H1 (cell line): ENCODE data around the gene SLC12A4. TPM values are rescaled to one million over a fixed set of nuclear protein-coding genes. Genes with fewer than 3 reads are reported as not detected.

Experiments used
- CTCF ChIA-PET: fragments of 300-600 bp; sonication (Branson Sonifier 250); formaldehyde crosslinking; loops from one replicate; lab custom pipeline; 2021; ENCODE audit not compliant: partially characterized antibody; lab: Charles Lee
- POLR2A ChIA-PET: fragments of 300-600 bp; sonication (Branson Sonifier 250); formaldehyde crosslinking; loops from one replicate; lab custom pipeline; 2021; ENCODE audit warnings: inconsistent platforms; ENCODE audit not compliant: partially characterized antibody; lab: Charles Lee
- DNase-seq, 2 experiments: peaks; one replicate each; pipeline versions ENCODE4 v3.0.0 to v3.0.0-alpha.2; 2010 to 2022; ENCODE audit warnings: low spot score in 2 of 2, low read depth in 1 of 2, mixed read lengths in 1 of 2
- FAIRE-seq: peaks from 2 replicates; lab custom pipeline; 2011; peaks lifted over from hg19 to GRCh38; lab: Jason Lieb, UNC
- H2AFZ ChIP-seq: 2 replicates; pipeline ENCODE4 v1.8.1; 2012; ENCODE audit warnings: low read length, inconsistent platforms
- H2AK5ac ChIP-seq: 2 replicates; pipeline ENCODE4 v1.6.1; 2013; ENCODE audit warnings: low read depth, low read length
- H2BK120ac ChIP-seq: replicated peaks from 2 replicates; pipeline ENCODE3; 2013; ENCODE audit warnings: low read depth, low read length, inconsistent platforms
- H2BK12ac ChIP-seq: 2 replicates; pipeline ENCODE4 v1.6.1; 2013; ENCODE audit warnings: low read depth, low read length
- H2BK15ac ChIP-seq: 2 replicates; pipeline ENCODE4 v1.6.1; 2013; ENCODE audit warnings: low read length
- H2BK20ac ChIP-seq: 2 replicates; pipeline ENCODE4 v1.6.1; 2013; ENCODE audit warnings: low read length
- H2BK5ac ChIP-seq: 2 replicates; pipeline ENCODE4 v1.6.1; 2013; ENCODE audit warnings: low read depth, low read length
- H3K14ac ChIP-seq: 2 replicates; pipeline ENCODE4 v1.6.1; 2013; ENCODE audit warnings: inconsistent platforms; ENCODE audit not compliant: insufficient read length
- H3K18ac ChIP-seq: 2 replicates; pipeline ENCODE4 v1.6.1; 2013; ENCODE audit warnings: low read length; ENCODE audit errors: extremely low read depth
- H3K23ac ChIP-seq: 2 replicates; pipeline ENCODE4 v1.6.1; 2013; ENCODE audit warnings: inconsistent platforms; ENCODE audit not compliant: insufficient read length
- H3K23me2 ChIP-seq: 2 replicates; pipeline ENCODE4 v1.6.1; 2013; ENCODE audit warnings: low read depth, low read length
- H3K27ac ChIP-seq: 2 replicates; pipeline ENCODE4 v1.6.1; 2011; ENCODE audit warnings: low read depth, low read length, inconsistent platforms
- H3K27me3 ChIP-seq, 4 experiments: replicated peaks in 1 of 4; 1 replicate in 1 of 4; 2 replicates in 3 of 4; pipeline versions ENCODE4 v1.6.1 to v1.8.1; 2011 to 2013; ENCODE audit warnings: low read length in 3 of 4, mild to moderate bottlenecking in 3 of 4, inconsistent platforms in 2 of 4, mixed read lengths in 2 of 4, moderate library complexity in 1 of 4; ENCODE audit not compliant: control insufficient read depth in 3 of 4, insufficient read depth in 3 of 4; ENCODE audit errors: extremely low read depth in 1 of 4
- H3K36me3 ChIP-seq, 4 experiments: 2 replicates each; pipeline versions ENCODE4 v1.6.1 to v1.8.1; 2011 to 2013; ENCODE audit warnings: mild to moderate bottlenecking in 4 of 4, low read length in 3 of 4, moderate library complexity in 2 of 4, control low read depth in 1 of 4, inconsistent platforms in 1 of 4; ENCODE audit not compliant: insufficient read depth in 4 of 4, control insufficient read depth in 2 of 4
- H3K4ac ChIP-seq: replicated peaks from 2 replicates; pipeline ENCODE3; 2013; ENCODE audit warnings: low read length, low read depth, mixed read lengths, inconsistent platforms; ENCODE audit not compliant: insufficient read length
- H3K4me1 ChIP-seq, 4 experiments: replicated peaks in 1 of 4; 1 replicate in 1 of 4; 2 replicates in 3 of 4; pipeline versions ENCODE4 v1.6.1 to v1.8.1; 2011 to 2013; ENCODE audit warnings: low read length in 3 of 4, inconsistent platforms in 2 of 4, mixed read lengths in 1 of 4; ENCODE audit not compliant: insufficient read depth in 4 of 4, control insufficient read depth in 3 of 4
- H3K4me2 ChIP-seq, 2 experiments: 2 replicates each; pipeline versions ENCODE4 v1.6.1 to v1.8.1; 2011 to 2013; ENCODE audit warnings: low read depth in 2 of 2, low read length in 2 of 2, control low read depth in 1 of 2, inconsistent platforms in 1 of 2, mild to moderate bottlenecking in 1 of 2; ENCODE audit not compliant: insufficient read depth in 1 of 2
- H3K4me3 ChIP-seq, 4 experiments: fragments of 200-600, 300-600 bp in 1 of 4; sonication (generic), shearing (Covaris generic), sonication (Bioruptor Twin) in 1 of 4; 2 replicates each; pipeline versions ENCODE4 v1.5.1 to v1.8.1; 2011 to 2016; ENCODE audit warnings: low read length in 4 of 4, low read depth in 3 of 4, control low read depth in 2 of 4, inconsistent platforms in 2 of 4, mild to moderate bottlenecking in 2 of 4, mixed read lengths in 1 of 4, moderate library complexity in 1 of 4; ENCODE audit not compliant: insufficient read depth in 2 of 4; ENCODE audit errors: extremely low read depth in 1 of 4
- H3K56ac ChIP-seq: replicated peaks from 2 replicates; pipeline ENCODE3; 2013; ENCODE audit warnings: low read depth, mild to moderate bottlenecking, mixed read lengths, low read length, inconsistent platforms; ENCODE audit not compliant: insufficient read length
- H3K79me1 ChIP-seq: 2 replicates; pipeline ENCODE4 v1.6.1; 2013; ENCODE audit warnings: low read depth, low read length, control low read depth
- H3K79me2 ChIP-seq, 2 experiments: 2 replicates each; pipeline versions ENCODE4 v1.6.1 to v1.8.1; 2012 to 2013; ENCODE audit warnings: low read length in 2 of 2, mild to moderate bottlenecking in 2 of 2, inconsistent platforms in 1 of 2; ENCODE audit not compliant: insufficient read depth in 2 of 2, control insufficient read depth in 1 of 2
- H3K9ac ChIP-seq, 4 experiments: replicated peaks in 1 of 4; 1 replicate in 1 of 4; 2 replicates in 3 of 4; pipeline versions ENCODE4 v1.6.1 to v1.8.1; 2011 to 2013; ENCODE audit warnings: low read depth in 3 of 4, low read length in 3 of 4, control low read depth in 2 of 4, mild to moderate bottlenecking in 2 of 4, moderate library complexity in 2 of 4, inconsistent platforms in 1 of 4; ENCODE audit errors: extremely low read depth in 1 of 4
- H3K9me3 ChIP-seq, 2 experiments: 2 replicates each; pipeline versions ENCODE4 v1.6.1 to v1.8.1; 2012 to 2013; ENCODE audit warnings: mild to moderate bottlenecking in 2 of 2, moderate library complexity in 2 of 2, control low read depth in 1 of 2, inconsistent platforms in 1 of 2, low read depth in 1 of 2, low read length in 1 of 2, mixed read lengths in 1 of 2; ENCODE audit not compliant: insufficient read depth in 2 of 2
- H4K20me1 ChIP-seq, 2 experiments: replicated peaks in 1 of 2; 2 replicates each; pipeline versions ENCODE3 to v1.8.1; 2011 to 2013; ENCODE audit warnings: inconsistent platforms in 2 of 2, low read length in 2 of 2, mild to moderate bottlenecking in 1 of 2; ENCODE audit not compliant: insufficient read depth in 2 of 2, control insufficient read depth in 1 of 2
- H4K5ac ChIP-seq: 2 replicates; pipeline ENCODE4 v1.6.1; 2013; ENCODE audit warnings: low read length, low read depth, mixed read lengths, inconsistent platforms; ENCODE audit not compliant: insufficient read length
- H4K8ac ChIP-seq: 2 replicates; pipeline ENCODE4 v1.8.0; 2013; ENCODE audit warnings: mild to moderate bottlenecking, moderate library complexity, low read length, inconsistent platforms; ENCODE audit not compliant: insufficient read depth; ENCODE audit errors: extremely low read depth
- H4K91ac ChIP-seq: replicated peaks from 2 replicates; pipeline ENCODE3; 2013; ENCODE audit warnings: low read length, mixed read lengths, inconsistent platforms; ENCODE audit not compliant: insufficient read length
- MAFK ChIP-seq: IDR thresholded peaks from 2 replicates; pipeline ENCODE4 v1.6.1; 2012; ENCODE audit warnings: low read depth, mild to moderate bottlenecking, improper control_type of control experiment, low read length
- RFX5 ChIP-seq: IDR thresholded peaks from 2 replicates; pipeline ENCODE4 v1.6.1; 2011; ENCODE audit warnings: low read depth, low read length, improper control_type of control experiment, borderline replicate concordance
- RXRA ChIP-seq: IDR thresholded peaks from 2 replicates; pipeline ENCODE4 v1.6.1; 2011; ENCODE audit warnings: low read depth, mild to moderate bottlenecking, low read length, moderate library complexity; ENCODE audit not compliant: insufficient read depth
- WGBS, 2 experiments: shearing (Covaris generic) in 1 of 2; methylation state at CpG; one replicate each; pipeline versions ENCODE4 v1.1.6 to v1.1.7; 2013 to 2015; ENCODE audit warnings: low lambda C conversion rate in 2 of 2, mixed read lengths in 2 of 2, inconsistent platforms in 1 of 2, low coverage in 1 of 2, missing lambda C conversion rate in 1 of 2; ENCODE audit not compliant: insufficient replicate concordance in 2 of 2, insufficient coverage in 1 of 2, insufficient read length in 1 of 2; ENCODE audit errors: extremely low coverage in 1 of 2, missing lambda C conversion rate in 1 of 2; 5-methylcytosine and 5-hydroxymethylcytosine counted together
- polyA plus RNA-seq, 7 experiments: library from polyadenylated mRNA; depleted of rRNA in 3 of 7; stranded (reverse) in 5 of 7; unstranded in 2 of 7; fragments of >200 nt in 5 of 7; fragments of 200-250 nt in 2 of 7; gene quantifications; 1 replicate in 5 of 7; 2 replicates in 1 of 7; 4 replicates in 1 of 7; pipeline versions ENCODE4 v1.2.1 to v1.2.3, GENCODE V29; 2011 to 2013; ENCODE audit warnings: missing spikeins in 2 of 7, mixed read lengths in 2 of 7
- total RNA-seq: library from RNA; stranded (reverse); fragmentation: NEBNext Ultra II Directional; extraction: Animal tissue kit (Norgen Biotek cat#: 25700); gene quantifications from 2 replicates; pipeline ENCODE4 v1.2.1, GENCODE V29; 2021

SLC12A4 gene
- total and polyA plus RNA-seq, 2 of the 8 experiments (the other 6 are each of a cell fraction or from before 2014, with no cell fraction given): 41.3 to 49.3 TPM

DNA sequence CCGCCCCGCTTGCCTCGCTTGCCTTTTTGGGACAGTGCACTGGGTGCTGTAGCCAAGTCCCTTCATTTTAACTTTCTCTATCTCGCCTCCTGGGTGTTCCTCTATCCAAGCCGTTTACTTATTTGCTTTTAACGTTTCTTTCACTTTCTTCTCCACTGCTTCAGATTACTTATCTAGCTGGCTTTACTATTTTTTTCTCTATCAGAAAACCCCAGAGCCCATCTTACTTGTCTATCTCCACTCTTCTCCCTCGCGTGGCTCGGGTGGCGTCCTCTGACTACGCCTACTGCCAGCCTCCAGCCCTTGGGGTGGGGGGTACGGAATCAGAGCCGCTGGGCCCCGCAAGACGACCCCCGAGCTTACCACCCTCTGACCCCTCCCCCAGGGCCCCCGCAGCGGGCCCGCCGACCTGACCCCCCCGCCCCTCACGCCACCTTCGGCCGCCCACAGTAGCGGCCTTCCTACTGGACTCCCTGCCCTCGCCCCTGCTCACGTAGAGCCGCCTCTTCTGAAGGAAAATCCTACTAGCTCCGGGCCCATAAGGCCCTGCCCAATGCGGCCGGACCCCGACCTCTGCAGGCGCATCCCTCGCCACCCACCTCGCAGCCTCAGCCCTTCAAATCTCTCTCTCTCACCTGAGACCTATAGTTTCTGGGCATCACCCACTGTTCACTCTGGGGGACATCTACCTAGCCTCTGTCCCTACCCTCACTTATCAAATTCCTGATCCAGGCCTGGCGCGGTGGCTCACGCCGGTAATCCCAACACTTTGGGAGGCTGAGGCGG, 1.0 kb upstream of the SLC12A4 start:
- Histone ChIP-seq H3K4me2 (peak overlapping the region; percentile 75 to 77), H3K14ac (no peak overlapping the region), H3K79me2 (peaks cover 0 to 4% of the 10 kb centered on the region in 2 experiments; a peak in 2 of 4 replicates), H3K9me3 (no peaks in the 10 kb centered on the region), H3K4ac (peak overlapping the region; percentile 15), H3K79me1 (peaks cover 16% of the 10 kb centered on the region; the same call in 1 of the 2 replicates), H2BK5ac (peak overlapping the region; percentile 75; the same call in 1 of the 2 replicates), H3K36me3 (no peaks in the 10 kb centered on the region), H2BK20ac (no peak overlapping the region), H2BK12ac (0 out of 2 replicates have a peak overlapping the region, but pooled peaks have one; percentile 80), H4K20me1 (peaks cover 0 to 14% of the 10 kb centered on the region in 2 experiments), H3K23ac (no peak overlapping the region), H3K23me2 (peaks cover 7% of the 10 kb centered on the region; the same call in 1 of the 2 replicates), H3K4me1 (peaks cover 6 to 23% (median 15%) of the 10 kb centered on the region in 4 experiments), H2AK5ac (no peak overlapping the region), H2BK120ac (no peak overlapping the region), H3K27ac (no peak overlapping the region), H3K27me3 (no peaks in the 10 kb centered on the region), H3K18ac (peak overlapping the region; percentile 83), H4K91ac (peak overlapping the region; percentile 98), H3K9ac (no peak overlapping the region), H3K56ac (peak overlapping the region; percentile 70), H2BK15ac (peak overlapping the region; percentile 29; the same call in 1 of the 2 replicates), H2AFZ (peak overlapping the region; percentile 43; the same call in 1 of the 2 replicates), H4K5ac (peak overlapping the region; percentile 36), H3K4me3 (peak overlapping the region; percentile 48 to 67 (median 64)), H4K8ac (peak overlapping the region; percentile 57; the same call in 1 of the 2 replicates)
- TF ChIP-seq RFX5: no peak
- TF ChIP-seq MAFK: no peak
- no peak for TF ChIP-seq RXRA
- ChIA-PET POLR2A (interaction anchor here (0.6 to 1.9 kb wide), 6 partner anchors 9 to 82 kb away, joined by 3 to 5 read pairs (median 4); partner anchors contain the start of genes DDX28 and DUS2), CTCF (interaction anchor here (0.6 to 5.2 kb wide), 8 partner anchors 8 to 71 kb away, joined by 3 to 27 read pairs (median 6); partner anchors contain the start of gene DPEP3)
- DNase-seq: peak in 1 of 2 experiments; percentile 65
- WGBS, 2 experiments: 39% methylated on average over 26 of the region's 40 CpGs; no CpG with 5 or more reads in 1 of the 2 experiments
- FAIRE-seq: no peak
